B cell (primary cell): ENCODE results near the gene HEBP1. TPM values are rescaled to one million over a fixed set of nuclear protein-coding genes. Genes with fewer than 3 reads are reported as not detected.
A peak's percentile ranks its signal among the peaks of the same experiment; 100 is the strongest.

Experiments used
- ATAC-seq: fragments of 200-7000 bp; cut with Tn5 transposase; one replicate; pipeline ENCODE4 v1.10.0; 2021; ENCODE audit warnings: low read depth, mild to moderate bottlenecking, moderate number of reproducible peaks, moderate library complexity
- CTCF ChIA-PET: fragments of 350-600 bp; sonication (Branson Sonifier 250); formaldehyde crosslinking; loops from one replicate; lab custom pipeline; 2021; ENCODE audit warnings: antibody characterized with exemption, inconsistent platforms; lab: Charles Lee
- POLR2A ChIA-PET: fragments of 350-600 bp; sonication (Branson Sonifier 250); formaldehyde crosslinking; loops from one replicate; lab custom pipeline; 2021; ENCODE audit warnings: antibody characterized with exemption; lab: Charles Lee
- DNase-seq: peaks from one replicate; pipeline ENCODE4 v3.0.0; 2013
- H2AFZ ChIP-seq: 2 replicates; pipeline ENCODE4 v1.6.1; 2012; ENCODE audit warnings: mild to moderate bottlenecking, low read depth, low read length; ENCODE audit not compliant: insufficient read depth, poor library complexity, severe bottlenecking
- H3K27ac ChIP-seq, 2 donors: 1 replicate in 1 of 2; 2 replicates in 1 of 2; pipeline ENCODE4 v1.5.1; 2012 to 2013; ENCODE audit warnings: low read length in 2 of 2, mild to moderate bottlenecking in 2 of 2, moderate library complexity in 1 of 2
- H3K27me3 ChIP-seq, 4 experiments: fragments of 200-600 bp in 1 of 4; sonication (generic) in 1 of 4; replicated peaks in 1 of 4; 1 replicate in 2 of 4; 2 replicates in 2 of 4; pipeline versions ENCODE4 v1.6.1 to v1.7.0; 2013 to 2016; ENCODE audit warnings: low read length in 3 of 4, mild to moderate bottlenecking in 2 of 4, mixed read lengths in 1 of 4, moderate library complexity in 1 of 4; ENCODE audit not compliant: insufficient read depth in 4 of 4, control insufficient read depth in 3 of 4; ENCODE audit errors: control extremely low read depth in 1 of 4
- H3K36me3 ChIP-seq, 2 experiments: replicated peaks in 1 of 2; 1 replicate in 1 of 2; 2 replicates in 1 of 2; pipeline versions ENCODE4 v1.6.1 to v1.7.1; 2013; ENCODE audit warnings: low read length in 1 of 2; ENCODE audit not compliant: insufficient read depth in 2 of 2, control insufficient read depth in 1 of 2; ENCODE audit errors: control extremely low read depth in 1 of 2, extremely low read depth in 1 of 2
- H3K4me1 ChIP-seq, 2 donors: fragments of 200-600 bp in 1 of 2; sonication (generic) in 1 of 2; 1 replicate in 1 of 2; 2 replicates in 1 of 2; pipeline versions ENCODE4 v1.5.1 to v1.6.1; 2013 to 2017; ENCODE audit warnings: low read length in 2 of 2; ENCODE audit not compliant: control insufficient read depth in 2 of 2, insufficient read depth in 2 of 2
- H3K4me2 ChIP-seq: replicated peaks from 2 replicates; pipeline ENCODE3; 2012; ENCODE audit warnings: mild to moderate bottlenecking, low read depth, low read length; ENCODE audit not compliant: poor library complexity, severe bottlenecking
- H3K4me3 ChIP-seq, 5 experiments: fragments of 200-600 bp in 1 of 5; sonication (generic) in 1 of 5; 1 replicate in 3 of 5; 2 replicates in 2 of 5; pipeline versions ENCODE4 v1.5.1 to v1.7.0; 2011 to 2016; ENCODE audit warnings: low read length in 4 of 5, mild to moderate bottlenecking in 4 of 5, low read depth in 2 of 5, control low read depth in 1 of 5, moderate library complexity in 1 of 5; ENCODE audit not compliant: insufficient read depth in 1 of 5; ENCODE audit errors: control extremely low read depth in 1 of 5, extremely low read depth in 1 of 5
- H3K79me2 ChIP-seq: fragments of 200-600 bp; sonication (generic); one replicate; pipeline ENCODE4 v1.6.0; 2016; ENCODE audit warnings: low read length; ENCODE audit not compliant: control insufficient read depth, insufficient read depth
- H3K9ac ChIP-seq: fragments of 200-600 bp; sonication (generic); 2 replicates; pipeline ENCODE4 v1.6.1; 2017; ENCODE audit warnings: mild to moderate bottlenecking, low read length, moderate library complexity
- H3K9me3 ChIP-seq, 3 donors: one replicate each; pipeline versions ENCODE4 v1.6.1 to v1.7.1; 2013; ENCODE audit warnings: low read length in 2 of 3; ENCODE audit not compliant: control insufficient read depth in 2 of 3, insufficient read depth in 1 of 3; ENCODE audit errors: control extremely low read depth in 1 of 3
- H4K20me1 ChIP-seq: 2 replicates; pipeline ENCODE4 v1.6.0; 2012; ENCODE audit warnings: mild to moderate bottlenecking, low read length; ENCODE audit not compliant: insufficient read depth, control insufficient read depth, poor library complexity, severe bottlenecking
- H3K27ac Mint-ChIP-seq: one replicate; pipeline ENCODE4 v1.8.0; 2021; ENCODE audit warnings: mixed read lengths
- H3K27me3 Mint-ChIP-seq: one replicate; pipeline ENCODE4 v1.8.0; 2021; ENCODE audit warnings: mixed read lengths
- H3K4me1 Mint-ChIP-seq: one replicate; pipeline ENCODE4 v1.8.0; 2021; ENCODE audit warnings: mixed read lengths
- H3K4me3 Mint-ChIP-seq: one replicate; pipeline ENCODE4 v1.8.0; 2021; ENCODE audit warnings: mixed read lengths
- H3K9me3 Mint-ChIP-seq: one replicate; pipeline ENCODE4 v1.8.0; 2022; ENCODE audit warnings: mixed read lengths; ENCODE audit not compliant: insufficient read depth
- CTCF ChIP-seq: fragments of 200-600 bp; IDR thresholded peaks from one replicate; pipeline ENCODE4 v1.8.0; 2022; ENCODE audit warnings: antibody characterized with exemption, mild to moderate bottlenecking
- EZH2 ChIP-seq: IDR thresholded peaks from 2 replicates; pipeline ENCODE4 v1.6.1; 2012; ENCODE audit warnings: borderline replicate concordance, low read depth, mild to moderate bottlenecking, moderate library complexity, low read length; ENCODE audit not compliant: insufficient read depth, poor library complexity, severe bottlenecking
- WGBS: methylation state at CpG from one replicate; pipeline ENCODE4 v1.1.5; 2013; ENCODE audit warnings: missing lambda C conversion rate; ENCODE audit not compliant: insufficient coverage; 5-methylcytosine and 5-hydroxymethylcytosine counted together
- intact Hi-C: fragments of 100-400 bp; cut with micrococcal nuclease; formaldehyde crosslinking; loops from one replicate; pipeline ENCODE4 v1.10.0; 2022
- polyA plus RNA-seq: library from polyadenylated mRNA; depleted of rRNA; stranded (reverse); fragments of >200 nt; gene quantifications from 2 replicates; pipeline ENCODE4 v1.2.3, GENCODE V29; 2012
- total RNA-seq, 2 donors: library from RNA; stranded (reverse); fragments of 120-200 nt in 1 of 2; gene quantifications; 1 replicate in 1 of 2; 2 replicates in 1 of 2; pipeline versions ENCODE4 v1.2.3 to v1.2.4, GENCODE V29; 2013 to 2022

HEBP1 gene
- total and polyA plus RNA-seq, 2 donors (not counting 1 experiment from before 2014, with no cell fraction given), result 6.0 to 14.5 TPM

GRCh38 chr12:12993367-12993766 is 6.7 kb downstream of the HEBP1 start:
- no peaks in the 10 kb centered on the region for H3K36me3 ChIP-seq
- 100% methylated on average over 2 of the region's 4 CpGs for WGBS
- no peak for TF ChIP-seq CTCF
- TF ChIP-seq EZH2, result no peak
- H4K20me1 ChIP-seq, result no peaks in the 10 kb centered on the region
- H3K27me3 ChIP-seq, result no peaks in the 10 kb centered on the region
- no peak overlapping the region for H3K4me2 ChIP-seq
- ChIA-PET POLR2A (no interaction called here), CTCF (interaction anchor here (0.8 to 2.7 kb wide), 2 partner anchors 79 to 219 kb away, joined by 3 to 7 read pairs; no protein-coding TSS in a partner anchor)
- intact Hi-C loops, result no loop called here
- H3K9me3 ChIP-seq, result no peaks in the 10 kb centered on the region
- peaks cover 18% of the 10 kb centered on the region for H3K4me1 Mint-ChIP-seq
- no peak overlapping the region for H3K9ac ChIP-seq
- H2AFZ ChIP-seq, result no peak overlapping the region
- H3K4me3 Mint-ChIP-seq, result peak overlapping the region; percentile 51
- H3K4me3 ChIP-seq, result no peak overlapping the region
- no peaks in the 10 kb centered on the region for H3K27me3 Mint-ChIP-seq
- H3K4me1 ChIP-seq, result peaks cover 4 to 5% of the 10 kb centered on the region in 2 donors
- H3K27ac ChIP-seq, result no peak overlapping the region
- H3K27ac Mint-ChIP-seq, result no peak overlapping the region
- no peak for DNase-seq
- no peaks in the 10 kb centered on the region for H3K9me3 Mint-ChIP-seq
- ATAC-seq, result no peak
- peaks cover 3% of the 10 kb centered on the region for H3K79me2 ChIP-seq

- no peaks in the 10 kb centered on the region for H3K36me3 ChIP-seq
- H3K4me2 ChIP-seq, result peak overlapping the region; percentile 40
- no peak for TF ChIP-seq EZH2
- no peak for TF ChIP-seq CTCF
- CTCF ChIA-PET, result interaction anchor here (1.0 to 2.7 kb wide), 3 partner anchors 11 to 220 kb away, joined by 3 to 7 read pairs (median 4); no protein-coding TSS in a partner anchor
- H3K27me3 ChIP-seq, result no peaks in the 10 kb centered on the region
- Mint-ChIP-seq H3K4me1 (peaks cover 16% of the 10 kb centered on the region), H3K27ac (peak overlapping the region; percentile 47), H3K4me3 (peak overlapping the region; percentile 2), H3K9me3 (no peaks in the 10 kb centered on the region), H3K27me3 (no peaks in the 10 kb centered on the region)
- H2AFZ ChIP-seq, result peak overlapping the region; percentile 29
- intact Hi-C loops, result no loop called here
- ATAC-seq (peak; percentile 49), DNase-seq (peak; percentile 33)
- H3K9ac ChIP-seq, result peak overlapping the region; percentile 9
- 36% methylated on average over 3 of the region's 8 CpGs for WGBS
- no peak overlapping the region for H3K27ac ChIP-seq
- POLR2A ChIA-PET, result interaction anchor here (0.6 kb wide), 1 partner anchor 12 kb away, joined by 6 read pairs; no protein-coding TSS in a partner anchor
- H3K4me1 ChIP-seq, result peaks cover 4 to 5% of the 10 kb centered on the region in 2 donors
- H3K79me2 ChIP-seq, result peaks cover 3% of the 10 kb centered on the region
- H3K4me3 ChIP-seq, result no peak overlapping the region
- H3K9me3 ChIP-seq, result no peaks in the 10 kb centered on the region
- no peaks in the 10 kb centered on the region for H4K20me1 ChIP-seq
Observed at GRCh38 chr12:12992418-12993130, 7.5 kb downstream of the HEBP1 start.
